Measurements from ENCODE around the gene CTSC. TPM values are rescaled to one million over a fixed set of nuclear protein-coding genes. Genes with fewer than 3 reads are reported as not detected.
A peak's percentile ranks its signal among the peaks of the same experiment; 100 is the strongest.

CTSC gene
- total and polyA plus RNA-seq, 4 experiments from 2014 or later: 57.1 to 161 (median 99.3) TPM

- no peaks in the 10 kb centered on the region for H3K4me1 ChIP-seq (ENCODE audit: insufficient read depth, low read length)
- H3K27me3 Mint-ChIP-seq: no peaks in the 10 kb centered on the region
- H3K4me1 Mint-ChIP-seq: peaks cover 0 to 8% (median 1%) of the 10 kb centered on the region in 4 donors
- H3K27ac ChIP-seq (ENCODE audit: low read depth, low read length): no peak overlapping the region
- CTCF ChIA-PET (ENCODE audit: partially characterized antibody): interaction anchor here (2.0 kb wide), 1 partner anchor 12 kb away, joined by 7 read pairs; no protein-coding TSS in a partner anchor
- POLR2A ChIA-PET (ENCODE audit: partially characterized antibody): interaction anchor here (1.5 kb wide), 1 partner anchor 14 kb away, joined by 3 read pairs; no protein-coding TSS in a partner anchor
- no peak overlapping the region for H3K4me3 Mint-ChIP-seq
- no peaks in the 10 kb centered on the region for H3K27me3 ChIP-seq (ENCODE audit: insufficient read depth, low read length)
- H3K4me3 ChIP-seq (ENCODE audit: low read length in 2 of 2): no peak overlapping the region
- no peak for DNase-seq
- H3K9me3 ChIP-seq (ENCODE audit: control insufficient read depth in 1 of 2, low read length in 2 of 2): no peaks in the 10 kb centered on the region
- peaks cover 81 to 88% of the 10 kb centered on the region in 2 donors for H3K36me3 Mint-ChIP-seq
- no peaks in the 10 kb centered on the region for H3K9me3 Mint-ChIP-seq
- no peak overlapping the region for H3K27ac Mint-ChIP-seq
- peaks cover 15% of the 10 kb centered on the region for H3K36me3 ChIP-seq (ENCODE audit: insufficient read depth, low read length)
- intact Hi-C loops (cut with micrococcal nuclease): no loop called here
Measured at GRCh38 chr11:88293931-88294330, 43.6 kb downstream of the CTSC start.

GRCh38 chr11:88292171-88292843 lies 45.2 kb downstream of the CTSC start:
- Mint-ChIP-seq H3K36me3 (peaks cover 79 to 91% of the 10 kb centered on the region in 2 donors), H3K4me1 (peaks cover 0 to 3% (median 0%) of the 10 kb centered on the region in 4 donors), H3K27me3 (no peaks in the 10 kb centered on the region), H3K9me3 (peaks cover 0 to 3% (median 0%) of the 10 kb centered on the region in 8 donors), H3K4me3 (no peak overlapping the region), H3K27ac (peak overlapping the region in 1 of 7 donors; percentile 10)
- CTCF ChIA-PET (ENCODE audit: partially characterized antibody): no interaction called here
- Histone ChIP-seq H3K9me3 (ENCODE audit: control insufficient read depth in 1 of 2, low read length in 2 of 2) (no peaks in the 10 kb centered on the region), H3K4me3 (ENCODE audit: low read length in 2 of 2) (no peak overlapping the region), H3K27me3 (ENCODE audit: insufficient read depth, low read length) (no peaks in the 10 kb centered on the region), H3K36me3 (ENCODE audit: insufficient read depth, low read length) (peaks cover 15% of the 10 kb centered on the region), H3K27ac (ENCODE audit: low read depth, low read length) (no peak overlapping the region), H3K4me1 (ENCODE audit: insufficient read depth, low read length) (no peaks in the 10 kb centered on the region)
- DNase-seq: no peak
- POLR2A ChIA-PET (ENCODE audit: partially characterized antibody): no interaction called here
- intact Hi-C loops (cut with micrococcal nuclease): no loop called here

GRCh38 chr11:88288560-88288959 lies 49.0 kb downstream of the CTSC start:
- no peaks in the 10 kb centered on the region for H3K27me3 ChIP-seq (ENCODE audit: insufficient read depth, low read length)
- Mint-ChIP-seq H3K27me3 (no peaks in the 10 kb centered on the region), H3K4me1 (peaks cover 0 to 3% (median 0%) of the 10 kb centered on the region in 4 donors), H3K36me3 (peaks cover 49 to 70% of the 10 kb centered on the region in 2 donors), H3K4me3 (no peak overlapping the region), H3K27ac (no peak overlapping the region), H3K9me3 (peaks cover 0 to 3% (median 0%) of the 10 kb centered on the region in 8 donors)
- no peak overlapping the region for H3K4me3 ChIP-seq (ENCODE audit: low read length in 2 of 2)
- POLR2A ChIA-PET (ENCODE audit: partially characterized antibody): no interaction called here
- no peaks in the 10 kb centered on the region for H3K4me1 ChIP-seq (ENCODE audit: insufficient read depth, low read length)
- CTCF ChIA-PET (ENCODE audit: partially characterized antibody): no interaction called here
- intact Hi-C loops (cut with micrococcal nuclease): no loop called here
- no peak for DNase-seq
- H3K9me3 ChIP-seq (ENCODE audit: control insufficient read depth in 1 of 2, low read length in 2 of 2): no peaks in the 10 kb centered on the region
- peaks cover 4% of the 10 kb centered on the region for H3K36me3 ChIP-seq (ENCODE audit: insufficient read depth, low read length)
- H3K27ac ChIP-seq (ENCODE audit: low read depth, low read length): no peak overlapping the region

- no peaks in the 10 kb centered on the region for H3K27me3 Mint-ChIP-seq
- Histone ChIP-seq H3K27ac (ENCODE audit: low read depth, low read length) (no peak overlapping the region), H3K4me1 (ENCODE audit: insufficient read depth, low read length) (no peaks in the 10 kb centered on the region), H3K4me3 (ENCODE audit: low read length in 2 of 2) (no peak overlapping the region), H3K27me3 (ENCODE audit: insufficient read depth, low read length) (no peaks in the 10 kb centered on the region), H3K9me3 (ENCODE audit: control insufficient read depth in 1 of 2, low read length in 2 of 2) (no peaks in the 10 kb centered on the region), H3K36me3 (ENCODE audit: insufficient read depth, low read length) (no peaks in the 10 kb centered on the region)
- intact Hi-C loops (cut with micrococcal nuclease): no loop called here
- no peak overlapping the region for H3K27ac Mint-ChIP-seq
- H3K36me3 Mint-ChIP-seq: peaks cover 20 to 44% of the 10 kb centered on the region in 2 donors
- ChIA-PET CTCF (ENCODE audit: partially characterized antibody) (no interaction called here), POLR2A (ENCODE audit: partially characterized antibody) (no interaction called here)
- H3K9me3 Mint-ChIP-seq: peaks cover 0 to 3% (median 0%) of the 10 kb centered on the region in 8 donors
- H3K4me1 Mint-ChIP-seq: peaks cover 0 to 1% (median 0%) of the 10 kb centered on the region in 4 donors
- no peak overlapping the region for H3K4me3 Mint-ChIP-seq
- no peak for DNase-seq
Measured at GRCh38 chr11:88284336-88285050, 53.0 kb downstream of the CTSC start.

- ChIA-PET CTCF (ENCODE audit: partially characterized antibody) (interaction anchor here (2.0 kb wide), 1 partner anchor 12 kb away, joined by 7 read pairs; no protein-coding TSS in a partner anchor), POLR2A (ENCODE audit: partially characterized antibody) (no interaction called here)
- no peaks in the 10 kb centered on the region for H3K27me3 Mint-ChIP-seq
Measured at GRCh38 chr11:88282747-88283515, 54.6 kb downstream of the CTSC start.

GRCh38 chr11:88281317-88281712 lies 56.2 kb downstream of the CTSC start:
- H3K9me3 ChIP-seq (ENCODE audit: control insufficient read depth in 1 of 2, low read length in 2 of 2): no peaks in the 10 kb centered on the region
- H3K27me3 ChIP-seq (ENCODE audit: insufficient read depth, low read length): no peaks in the 10 kb centered on the region
- Mint-ChIP-seq H3K4me3 (no peak overlapping the region), H3K27ac (peak overlapping the region in 1 of 7 donors; percentile 7), H3K9me3 (peaks cover 0 to 7% (median 0%) of the 10 kb centered on the region in 8 donors), H3K36me3 (peaks cover 8 to 25% of the 10 kb centered on the region in 2 donors), H3K4me1 (peaks cover 0 to 2% (median 0%) of the 10 kb centered on the region in 4 donors), H3K27me3 (no peaks in the 10 kb centered on the region)
- no peak for DNase-seq
- CTCF ChIA-PET (ENCODE audit: partially characterized antibody): interaction anchor here (1.2 to 2.0 kb wide), 2 partner anchors 11 to 14 kb away, joined by 3 to 7 read pairs; no protein-coding TSS in a partner anchor
- H3K36me3 ChIP-seq (ENCODE audit: insufficient read depth, low read length): no peaks in the 10 kb centered on the region
- intact Hi-C loops (cut with micrococcal nuclease): no loop called here
- no peak overlapping the region for H3K4me3 ChIP-seq (ENCODE audit: low read length in 2 of 2)
- H3K4me1 ChIP-seq (ENCODE audit: insufficient read depth, low read length): no peaks in the 10 kb centered on the region
- POLR2A ChIA-PET (ENCODE audit: partially characterized antibody): interaction anchor here (0.6 kb wide), 1 partner anchor 44 kb away, joined by 3 read pairs; no protein-coding TSS in a partner anchor
- H3K27ac ChIP-seq (ENCODE audit: low read depth, low read length): no peak overlapping the region

More at GRCh38 chr11:88282747-88283515, 54.6 kb downstream of the CTSC start:
- peaks cover 0 to 1% (median 0%) of the 10 kb centered on the region in 4 donors for H3K4me1 Mint-ChIP-seq
- Histone ChIP-seq H3K9me3 (ENCODE audit: control insufficient read depth in 1 of 2, low read length in 2 of 2) (no peaks in the 10 kb centered on the region), H3K4me1 (ENCODE audit: insufficient read depth, low read length) (no peaks in the 10 kb centered on the region), H3K36me3 (ENCODE audit: insufficient read depth, low read length) (no peaks in the 10 kb centered on the region), H3K4me3 (ENCODE audit: low read length in 2 of 2) (no peak overlapping the region), H3K27ac (ENCODE audit: low read depth, low read length) (no peak overlapping the region), H3K27me3 (ENCODE audit: insufficient read depth, low read length) (no peaks in the 10 kb centered on the region)
- H3K36me3 Mint-ChIP-seq: peaks cover 11 to 34% of the 10 kb centered on the region in 2 donors
- no peak for DNase-seq
- H3K9me3 Mint-ChIP-seq: peaks cover 0 to 7% (median 0%) of the 10 kb centered on the region in 8 donors
- H3K4me3 Mint-ChIP-seq: no peak overlapping the region
- intact Hi-C loops (cut with micrococcal nuclease): no loop called here
- peak overlapping the region in 1 of 7 donors; percentile 83 for H3K27ac Mint-ChIP-seq

All from CD4-positive, alpha-beta memory T cell (primary cell).